Stimulated activated CD8-positive, alpha-beta memory T cell treated with anti-CD3 and anti-CD28 coated beads, Interleukin-7, amount 100 ng/mL, for 48 hours (primary cell): Measurements from ENCODE around the gene MFSD11.
A peak's percentile ranks its signal among the peaks of the same experiment; 100 is the strongest.
"Not testable (repeated sequence)": the region's sequence is repeated elsewhere in the genome, so short reads cannot be mapped to it uniquely, and the experiment has no call there.

ENCODE experiments used
- DNase-seq, 2 donors: peaks; one replicate each; pipeline ENCODE4 v3.0.0-alpha.2; 2020; ENCODE audit warnings: low read depth in 1 of 2; ENCODE audit errors: extremely low read depth in 1 of 2

The MFSD11 gene

GRCh38 chr17:76707985-76708807, 29.7 kb upstream of the MFSD11 start:
- DNase-seq = no peak

DNA sequence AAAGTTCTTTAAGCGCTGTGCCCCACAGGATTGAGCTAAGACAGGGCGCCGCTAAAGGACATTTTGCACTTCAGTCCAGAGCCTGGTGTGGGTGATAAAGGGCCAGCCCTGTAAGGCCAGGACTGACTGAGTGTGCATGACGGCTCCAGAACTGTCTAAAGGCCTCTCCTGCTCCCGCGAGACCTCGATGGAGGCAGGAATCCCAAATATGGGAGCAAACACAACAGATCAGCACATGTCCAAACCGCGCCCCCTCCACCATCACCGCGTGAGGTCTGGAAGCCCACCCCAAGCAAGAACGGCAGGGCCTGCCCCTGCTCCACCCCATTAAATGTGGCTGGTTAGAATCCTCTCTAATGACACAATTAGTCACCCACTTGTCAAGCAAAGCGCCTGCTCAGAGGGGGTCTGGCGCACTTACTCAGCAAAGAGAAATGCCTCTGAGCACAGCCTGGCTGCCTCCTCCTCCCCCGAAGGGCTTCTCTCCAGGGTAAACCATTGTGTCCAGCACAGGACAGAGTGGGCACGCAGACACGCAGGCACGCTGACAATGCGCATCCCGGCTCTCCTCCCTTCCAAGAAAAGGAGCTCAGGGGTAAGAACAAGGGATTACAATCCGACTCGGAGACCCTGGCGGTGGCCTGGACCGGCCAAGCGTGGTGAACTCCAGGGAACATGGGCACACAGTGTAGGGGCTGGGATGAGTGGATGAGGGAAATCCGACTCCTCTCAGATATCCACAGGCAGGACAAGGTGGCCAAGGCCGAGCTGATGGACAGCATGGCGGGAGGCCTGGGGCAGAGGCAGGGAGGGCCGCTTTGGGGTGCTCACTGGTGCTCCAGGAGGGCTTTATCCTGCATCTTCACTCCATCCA, 28.6 kb upstream of the MFSD11 start:
- DNase-seq = no peak

GRCh38 chr17:76709951-76710862, 27.7 kb upstream of the MFSD11 start:
- DNase-seq = not testable (repeated sequence)

- peak; percentile 35 for DNase-seq
These were observed 26.9 kb upstream of the MFSD11 start, which contains the start of gene MXRA7 for GRCh38 chr17:76710863-76711611. Gene MXRA7, minus strand, starts transcription at chr17:76710965. Its CDS starts 19 bp downstream, at chr17:76710946.

- DNase-seq = not testable (repeated sequence)
These were observed 25.6 kb upstream of the MFSD11 start for GRCh38 chr17:76712321-76712720.

GRCh38 chr17:76713765-76714164, 24.2 kb upstream of the MFSD11 start:
- no peak for DNase-seq

DNA sequence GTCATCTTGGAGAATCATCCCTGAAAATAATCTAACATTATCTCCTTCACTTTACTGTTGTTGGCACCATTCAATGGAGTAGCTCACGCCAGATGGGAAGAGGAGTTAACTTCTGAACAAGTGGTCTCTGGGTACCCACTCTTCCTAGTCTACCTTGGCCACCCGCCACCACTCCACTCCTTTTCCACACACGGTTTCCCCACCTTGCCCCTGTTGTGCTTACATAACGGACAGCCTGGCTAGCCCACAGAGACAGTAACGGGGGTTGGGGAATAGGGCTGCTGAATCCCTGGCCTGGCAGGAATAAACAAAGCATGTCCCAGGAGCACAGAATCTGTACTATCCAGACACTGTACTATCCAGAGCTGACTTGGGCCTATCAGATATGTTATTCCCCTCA, 23.6 kb upstream of the MFSD11 start:
- DNase-seq = no peak

DNA sequence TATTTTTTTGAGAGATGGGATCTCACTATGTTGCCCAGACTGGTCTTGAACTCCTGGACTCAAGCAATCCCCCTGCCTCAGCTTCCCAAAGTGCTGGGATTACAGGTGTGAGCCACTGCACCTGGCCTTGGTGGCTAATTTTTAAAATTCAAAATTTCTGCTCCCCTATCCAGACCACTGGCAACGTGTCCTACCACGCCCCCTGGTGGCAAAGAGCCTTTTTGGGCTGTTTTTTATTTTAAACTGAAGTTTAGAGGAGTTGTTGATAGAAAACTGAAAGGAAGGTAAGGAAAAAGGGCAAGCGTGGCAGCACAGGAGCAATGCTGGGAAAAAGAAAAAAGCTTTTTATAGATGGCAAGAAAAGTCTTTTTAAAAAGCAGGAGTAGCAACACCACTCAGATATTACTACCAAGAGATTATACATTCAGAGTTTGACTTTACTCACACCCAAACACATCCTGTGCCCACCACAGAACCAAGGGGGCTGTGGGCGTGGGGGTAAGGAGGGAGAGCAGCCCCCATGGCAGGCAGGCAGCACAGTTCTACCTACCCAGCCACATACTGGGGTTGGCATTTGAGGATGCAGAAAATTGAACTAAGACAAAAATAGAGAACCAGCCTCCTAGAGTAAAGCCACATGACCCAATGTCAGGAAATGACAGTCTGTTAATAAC, 23.0 kb upstream of the MFSD11 start:
- DNase-seq = peak in 1 of 2 donors; percentile 32

GRCh38 chr17:76715496-76715830, 22.5 kb upstream of the MFSD11 start:
- DNase-seq = no peak

- DNase-seq = peak; percentile 53 to 80
These were observed 21.6 kb upstream of the MFSD11 start for GRCh38 chr17:76716146-76716838.

DNA sequence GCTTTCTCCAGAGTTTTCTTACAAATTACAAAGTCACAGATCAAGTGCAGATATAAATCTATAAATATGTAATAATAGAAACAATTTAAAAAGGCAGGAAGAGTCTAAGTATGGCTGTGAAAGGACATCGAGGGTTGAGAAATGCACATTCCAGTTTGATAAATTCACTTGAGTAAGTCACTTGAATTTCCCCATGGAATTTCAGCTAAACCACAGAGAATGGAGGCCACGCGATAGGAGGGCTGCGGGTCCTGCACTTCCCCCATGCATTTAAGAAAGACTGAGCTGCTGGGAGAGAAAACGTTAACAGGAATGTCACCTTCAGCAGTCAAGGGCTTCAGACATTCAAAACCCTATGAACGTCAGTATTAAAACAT, 21.1 kb upstream of the MFSD11 start:
- DNase-seq = no peak

- no peak for DNase-seq
These were observed 19.4 kb upstream of the MFSD11 start for GRCh38 chr17:76718516-76718915.

DNA sequence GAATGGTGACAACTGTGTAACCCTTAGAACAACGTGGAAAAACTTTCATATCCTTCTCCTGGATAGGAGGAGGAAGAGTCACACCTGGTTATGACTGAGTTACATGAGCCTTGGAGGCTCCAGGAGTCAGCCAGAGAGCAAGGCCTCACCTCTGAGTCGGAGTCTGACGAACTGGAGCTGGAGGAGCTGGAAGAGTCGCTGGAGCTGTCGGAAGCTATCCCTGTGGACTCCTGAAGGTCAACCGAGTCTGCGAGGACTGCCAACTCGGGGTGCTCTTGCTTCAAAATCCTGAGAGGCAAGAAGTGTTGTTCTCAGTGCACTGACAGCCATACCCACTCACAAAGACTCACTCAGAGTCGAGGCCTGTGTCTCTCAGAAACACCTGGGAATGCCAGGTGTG, 17.7 kb upstream of the MFSD11 start:
- DNase-seq = no peak

- DNase-seq = no peak
These were observed 17.0 kb upstream of the MFSD11 start for GRCh38 chr17:76720941-76721340.

DNA sequence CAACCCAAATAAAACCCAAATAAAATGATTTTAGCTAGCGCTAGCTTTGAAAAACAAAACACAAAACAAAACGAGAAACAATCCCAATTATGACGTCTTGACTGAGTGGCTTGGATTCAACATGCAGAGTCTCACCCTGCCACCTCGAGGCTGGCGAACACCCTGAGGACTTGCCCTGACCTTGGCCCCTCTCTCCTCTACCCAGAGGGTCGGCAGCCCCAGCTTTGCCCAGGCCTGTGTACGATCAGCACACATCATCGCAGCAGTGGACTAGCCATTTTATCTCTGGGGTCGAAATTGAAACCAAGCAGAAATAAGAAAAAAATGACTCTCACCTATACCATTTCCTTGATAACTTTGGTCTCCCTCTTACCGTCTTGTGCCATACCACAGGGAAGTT, 16.5 kb upstream of the MFSD11 start:
- no peak for DNase-seq

DNA sequence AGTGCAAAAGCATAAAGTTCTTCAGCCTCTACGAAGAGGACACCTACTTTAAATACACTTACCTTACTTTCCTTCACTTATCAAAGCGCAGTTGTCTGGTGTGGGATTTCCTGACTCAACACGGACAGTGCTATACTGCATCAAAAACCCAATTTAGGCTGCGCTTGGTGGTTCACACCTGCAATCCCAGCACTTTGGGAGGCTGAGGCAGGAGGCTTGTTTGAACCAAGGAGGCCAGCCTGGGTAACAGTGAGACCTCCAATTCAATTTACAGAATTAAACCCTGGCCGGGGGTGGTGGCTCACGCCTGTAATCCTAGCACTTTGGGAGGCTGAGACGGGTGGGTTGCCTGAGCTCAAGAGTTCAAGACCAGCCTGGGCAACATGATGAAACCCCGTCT, 15.6 kb upstream of the MFSD11 start:
- no peak for DNase-seq

GRCh38 chr17:76722977-76723376, 14.9 kb upstream of the MFSD11 start:
- DNase-seq = not testable (repeated sequence)

- DNase-seq = no peak
These were observed 14.1 kb upstream of the MFSD11 start for GRCh38 chr17:76723812-76724211.

DNA sequence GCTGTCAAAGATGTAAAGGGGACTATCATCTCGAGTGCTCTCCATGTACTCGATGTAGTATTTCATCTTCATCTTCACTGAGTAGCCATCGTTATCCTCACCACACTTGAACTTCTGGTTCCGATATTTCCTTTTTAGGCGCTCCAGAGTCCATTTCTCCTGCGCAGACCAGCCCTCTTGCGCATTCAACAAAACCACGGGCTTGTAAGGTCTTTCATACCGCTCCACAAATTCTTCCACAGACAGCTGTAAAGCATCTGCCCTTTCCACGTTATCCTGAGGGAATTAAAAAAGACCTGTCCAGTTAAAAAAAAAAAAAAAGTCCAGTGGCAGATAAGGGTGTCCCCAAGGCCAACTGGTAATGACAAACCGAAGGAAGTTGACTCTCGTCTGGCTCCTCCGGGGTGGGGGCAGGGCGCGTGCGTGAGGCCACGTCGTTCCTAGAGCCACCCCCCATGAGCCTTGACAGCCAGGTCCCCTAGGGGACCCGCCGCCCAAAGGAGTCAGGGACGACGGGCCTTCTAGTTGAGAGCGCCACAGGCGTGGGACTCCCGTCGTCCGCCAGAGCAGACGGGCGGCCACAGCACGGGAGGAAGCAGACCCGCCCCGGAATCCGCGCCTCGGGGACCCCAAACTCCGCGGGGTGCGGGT, 12.2 kb upstream of the MFSD11 start:
- peak; percentile 55 to 72 for DNase-seq
